HL-60 (cell line): ENCODE measurements around the gene COQ10B.

ENCODE experiments used
- CTCF ChIP-seq: IDR thresholded peaks from one replicate; pipeline ENCODE4 v1.5.1; 2011; ENCODE audit warnings: low read length, control low read depth, inconsistent platforms; ENCODE audit not compliant: insufficient read depth
- POLR2AphosphoS5 ChIP-seq: IDR thresholded peaks from 2 replicates; pipeline ENCODE4 v1.6.1; 2012; ENCODE audit warnings: low read depth
- SPI1 ChIP-seq: IDR thresholded peaks from 2 replicates; pipeline ENCODE4 v1.6.1; 2012; ENCODE audit warnings: low read depth, mild to moderate bottlenecking, borderline replicate concordance

DNA sequence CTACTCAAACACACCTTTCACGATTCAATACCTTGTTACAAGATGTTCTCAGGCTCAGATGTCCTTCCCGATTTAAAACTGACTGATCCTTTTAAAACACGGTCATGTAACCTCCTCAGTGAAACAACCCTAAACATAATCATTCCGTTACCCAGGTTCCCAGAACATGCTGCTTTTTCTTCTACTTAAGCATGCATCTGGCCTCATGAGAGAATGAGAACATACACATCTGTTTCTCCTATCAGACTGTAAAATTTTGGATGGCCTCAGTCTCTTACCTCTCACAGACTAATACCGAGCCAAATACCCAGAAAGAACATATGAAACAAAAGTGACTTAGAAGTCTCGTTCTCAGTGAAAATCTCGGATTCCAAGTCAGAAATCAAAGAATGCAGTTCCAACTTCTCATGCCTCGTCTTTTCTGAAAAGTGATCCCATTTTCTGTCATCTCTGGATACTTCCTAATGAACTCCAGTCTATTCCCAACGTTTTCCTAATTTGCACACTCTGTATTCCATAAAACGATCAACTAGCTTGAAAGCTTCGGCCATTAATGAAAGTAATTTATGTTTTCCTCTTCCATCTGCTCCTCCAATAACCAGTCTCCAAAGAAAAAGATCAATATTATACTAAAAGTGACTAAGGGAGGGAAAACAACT, 19.4 kb upstream of the COQ10B start:
- TF ChIP-seq POLR2AphosphoS5 (no peak), CTCF (no peak), SPI1 (no peak)
